CD8-positive, alpha-beta memory T cell (primary cell): ENCODE data around the gene RCBTB2. TPM values are rescaled to one million over a fixed set of nuclear protein-coding genes. Genes with fewer than 3 reads are reported as not detected.
"Not testable (repeated sequence)": the region's sequence is repeated elsewhere in the genome, so short reads cannot be mapped to it uniquely, and the experiment has no call there.

Source experiments
- CTCF ChIA-PET: fragments of 350-600 bp; sonication (Branson Sonifier 250); formaldehyde crosslinking; loops from one replicate; lab custom pipeline; 2021; ENCODE audit warnings: antibody characterized with exemption; lab: Charles Lee
- POLR2A ChIA-PET: fragments of 350-600 bp; sonication (Branson Sonifier 250); formaldehyde crosslinking; loops from one replicate; lab custom pipeline; 2021; ENCODE audit warnings: antibody characterized with exemption; lab: Charles Lee
- DNase-seq, 5 donors: peaks; one replicate each; pipeline versions ENCODE4 v3.0.0 to v3.0.0-alpha.2; 2020 to 2022; ENCODE audit warnings: mixed read lengths in 1 of 5
- H3K27ac ChIP-seq: one replicate; pipeline ENCODE4 v1.7.0; 2013; ENCODE audit warnings: low read depth, mild to moderate bottlenecking, low read length, moderate library complexity
- H3K27me3 ChIP-seq: 2 replicates; pipeline ENCODE4 v1.7.0; 2013; ENCODE audit warnings: low read length, mild to moderate bottlenecking; ENCODE audit not compliant: insufficient read depth, poor library complexity, severe bottlenecking
- H3K36me3 ChIP-seq: 2 replicates; pipeline ENCODE4 v1.7.0; 2013; ENCODE audit warnings: mild to moderate bottlenecking, low read length, moderate library complexity; ENCODE audit not compliant: insufficient read depth
- H3K4me1 ChIP-seq: 2 replicates; pipeline ENCODE4 v1.7.0; 2013; ENCODE audit warnings: mild to moderate bottlenecking, low read length, moderate library complexity; ENCODE audit not compliant: insufficient read depth
- H3K4me3 ChIP-seq: 2 replicates; pipeline ENCODE4 v1.7.0; 2013; ENCODE audit warnings: mild to moderate bottlenecking, low read length
- H3K9me3 ChIP-seq: 2 replicates; pipeline ENCODE4 v1.7.0; 2013; ENCODE audit warnings: mild to moderate bottlenecking, low read length
- H3K27ac Mint-ChIP-seq, 8 donors: one replicate each; pipeline ENCODE4 v1.8.0; 2020 to 2021; ENCODE audit warnings: mixed read lengths in 8 of 8, mild to moderate bottlenecking in 6 of 8, inconsistent platforms in 3 of 8, moderate library complexity in 3 of 8
- H3K27me3 Mint-ChIP-seq, 2 donors: one replicate each; pipeline ENCODE4 v1.8.0; 2020 to 2021; ENCODE audit warnings: mixed read lengths in 2 of 2, mild to moderate bottlenecking in 1 of 2, moderate library complexity in 1 of 2
- H3K36me3 Mint-ChIP-seq, 3 donors: one replicate each; pipeline ENCODE4 v1.8.0; 2020 to 2021; ENCODE audit warnings: mixed read lengths in 3 of 3, inconsistent platforms in 1 of 3, mild to moderate bottlenecking in 1 of 3
- H3K4me1 Mint-ChIP-seq, 3 donors: one replicate each; pipeline ENCODE4 v1.8.0; 2020 to 2021; ENCODE audit warnings: mixed read lengths in 3 of 3, inconsistent platforms in 1 of 3, mild to moderate bottlenecking in 1 of 3
- H3K4me3 Mint-ChIP-seq, 7 donors: one replicate each; pipeline ENCODE4 v1.8.0; 2020 to 2021; ENCODE audit warnings: mixed read lengths in 7 of 7, mild to moderate bottlenecking in 6 of 7, moderate library complexity in 4 of 7, inconsistent platforms in 2 of 7
- H3K9me3 Mint-ChIP-seq, 5 donors: one replicate each; pipeline ENCODE4 v1.8.0; 2020 to 2022; ENCODE audit warnings: mixed read lengths in 5 of 5, mild to moderate bottlenecking in 3 of 5, moderate library complexity in 2 of 5, inconsistent platforms in 1 of 5
- polyA plus RNA-seq: library from polyadenylated mRNA; unstranded; fragments of 300-500 nt; fragmentation: Illumina TruSeq; gene quantifications from one replicate; pipeline ENCODE4 v1.2.3, GENCODE V29; 2021
- total RNA-seq, 2 experiments: library from RNA; stranded (reverse); gene quantifications; one replicate each; pipeline ENCODE4 v1.2.3, GENCODE V29; 2021

Gene RCBTB2
- total RNA-seq = 1 to 10 TPM; 5.4 to 6.5 TPM
- polyA plus RNA-seq = 23.4 TPM

GRCh38 chr13:48532506-48533499 is at the start of gene RCBTB2:
Gene RCBTB2, minus strand, starts transcription at chr13:48533080. Its CDS starts 11,141 bp downstream, at chr13:48521939.
- peak within 1 kb of the TSS; percentile 86 for H3K4me3 ChIP-seq
- DNase-seq = peak; percentile 98 to 100 (median 98)
- H3K36me3 Mint-ChIP-seq = peaks cover 0 to 14% (median 7%) of the 10 kb centered on the region in 3 donors

GRCh38 chr13:48582084-48582483 is 49.2 kb upstream of the RCBTB2 start:
- H3K4me3 Mint-ChIP-seq = no peak overlapping the region
- peaks cover 3 to 4% of the 10 kb centered on the region in 2 donors for H3K27me3 Mint-ChIP-seq
- CTCF ChIA-PET = interaction anchor here (1.2 to 5.2 kb wide), 7 partner anchors 11 to 455 kb away, joined by 3 to 67 read pairs (median 3); no protein-coding TSS in a partner anchor
- H3K4me1 Mint-ChIP-seq = peaks cover 19 to 32% (median 26%) of the 10 kb centered on the region in 3 donors
- no peak overlapping the region for H3K4me3 ChIP-seq
- no peak for DNase-seq
- H3K36me3 ChIP-seq = no peaks in the 10 kb centered on the region
- H3K4me1 ChIP-seq = peaks cover 20% of the 10 kb centered on the region
- peaks cover 0 to 3% (median 0%) of the 10 kb centered on the region in 3 donors for H3K36me3 Mint-ChIP-seq
- no peaks in the 10 kb centered on the region for H3K9me3 Mint-ChIP-seq
- no peaks in the 10 kb centered on the region for H3K27me3 ChIP-seq
- no peaks in the 10 kb centered on the region for H3K9me3 ChIP-seq
- POLR2A ChIA-PET = interaction anchor here (0.7 kb wide), 1 partner anchor 247 kb away, joined by 6 read pairs; no protein-coding TSS in a partner anchor
- no peak overlapping the region for H3K27ac Mint-ChIP-seq
- H3K27ac ChIP-seq = no peak overlapping the region

More at GRCh38 chr13:48532506-48533499, at the start of gene RCBTB2:
- Mint-ChIP-seq H3K4me3 (peak within 1 kb of the TSS; percentile 92 to 97 (median 96)), H3K4me1 (peaks cover 26 to 49% (median 48%) of the 10 kb centered on the region in 3 donors), H3K27ac (peak within 1 kb of the TSS; percentile 96 to 99 (median 98)), H3K27me3 (peaks cover 0 to 12% of the 10 kb centered on the region in 2 donors), H3K9me3 (peaks cover 0 to 3% (median 0%) of the 10 kb centered on the region in 5 donors)
- POLR2A ChIA-PET = interaction anchor here (0.6 to 2.9 kb wide), 17 partner anchors 21 to 495 kb away, joined by 3 to 28 read pairs (median 4); partner anchors contain the start of genes LPAR6 and RB1
- Histone ChIP-seq H3K27ac (peak within 1 kb of the TSS; percentile 88), H3K4me1 (peaks cover 30% of the 10 kb centered on the region), H3K27me3 (no peaks in the 10 kb centered on the region), H3K9me3 (no peaks in the 10 kb centered on the region), H3K36me3 (no peaks in the 10 kb centered on the region)
- CTCF ChIA-PET = interaction anchor here (0.9 to 3.1 kb wide), 10 partner anchors 25 to 438 kb away, joined by 3 to 19 read pairs (median 6); partner anchors contain the start of genes ITM2B and MED4

GRCh38 chr13:48580896-48581295 is 48.0 kb upstream of the RCBTB2 start:
- Mint-ChIP-seq H3K9me3 (no peaks in the 10 kb centered on the region), H3K27me3 (peaks cover 4 to 6% of the 10 kb centered on the region in 2 donors), H3K27ac (no peak overlapping the region), H3K4me3 (no peak overlapping the region), H3K4me1 (peaks cover 7 to 24% (median 23%) of the 10 kb centered on the region in 3 donors), H3K36me3 (no peaks in the 10 kb centered on the region)
- no peak overlapping the region for H3K4me3 ChIP-seq
- H3K27ac ChIP-seq = no peak overlapping the region
- DNase-seq = no peak
- ChIA-PET CTCF (interaction anchor here (0.9 to 5.2 kb wide), 19 partner anchors 12 to 454 kb away, joined by 3 to 67 read pairs (median 4); partner anchors contain the start of gene RCBTB2), POLR2A (interaction anchor here (0.9 kb wide), 1 partner anchor 180 kb away, joined by 3 read pairs; no protein-coding TSS in a partner anchor)
- H3K27me3 ChIP-seq = no peaks in the 10 kb centered on the region
- H3K36me3 ChIP-seq = no peaks in the 10 kb centered on the region
- peaks cover 9% of the 10 kb centered on the region for H3K4me1 ChIP-seq
- H3K9me3 ChIP-seq = no peaks in the 10 kb centered on the region

GRCh38 chr13:48580185-48580803 is 47.4 kb upstream of the RCBTB2 start:
- no peaks in the 10 kb centered on the region for H3K36me3 Mint-ChIP-seq
- ChIA-PET POLR2A (interaction anchor here (0.6 to 1.7 kb wide), 10 partner anchors 18 to 281 kb away, joined by 3 to 8 read pairs (median 3); partner anchors contain the start of gene RCBTB2), CTCF (interaction anchor here (0.6 to 5.2 kb wide), 36 partner anchors 10 to 471 kb away, joined by 3 to 67 read pairs (median 4); partner anchors contain the start of genes RB1 and RCBTB2)
- Histone ChIP-seq H3K27ac (no peak overlapping the region), H3K36me3 (no peaks in the 10 kb centered on the region), H3K9me3 (no peaks in the 10 kb centered on the region), H3K4me1 (peaks cover 9% of the 10 kb centered on the region), H3K27me3 (no peaks in the 10 kb centered on the region), H3K4me3 (no peak overlapping the region)
- no peak overlapping the region for H3K4me3 Mint-ChIP-seq
- peaks cover 5 to 24% (median 23%) of the 10 kb centered on the region in 3 donors for H3K4me1 Mint-ChIP-seq
- no peaks in the 10 kb centered on the region for H3K9me3 Mint-ChIP-seq
- peaks cover 4 to 7% of the 10 kb centered on the region in 2 donors for H3K27me3 Mint-ChIP-seq
- DNase-seq = peak; percentile 62 to 75 (median 67)
- H3K27ac Mint-ChIP-seq = no peak overlapping the region

GRCh38 chr13:48579919-48580180 is 47.0 kb upstream of the RCBTB2 start:
- not testable (repeated sequence) for H3K9me3 Mint-ChIP-seq, H3K4me3 Mint-ChIP-seq, H3K4me3 ChIP-seq, H3K36me3 Mint-ChIP-seq, H3K4me1 ChIP-seq, H3K9me3 ChIP-seq, H3K27me3 ChIP-seq, H3K36me3 ChIP-seq, H3K27me3 Mint-ChIP-seq, H3K27ac ChIP-seq, DNase-seq, H3K27ac Mint-ChIP-seq
- ChIA-PET CTCF (interaction anchor here (0.6 to 5.2 kb wide), 34 partner anchors 10 to 471 kb away, joined by 3 to 67 read pairs (median 4); partner anchors contain the start of genes RB1 and RCBTB2), POLR2A (interaction anchor here (0.6 to 1.7 kb wide), 8 partner anchors 17 to 281 kb away, joined by 3 to 8 read pairs (median 4); partner anchors contain the start of gene RCBTB2)
- H3K4me1 Mint-ChIP-seq = peaks cover 5 to 25% (median 24%) of the 10 kb centered on the region in 3 donors

- peaks cover 7 to 30% (median 27%) of the 10 kb centered on the region in 3 donors for H3K4me1 Mint-ChIP-seq
- DNase-seq = no peak
- POLR2A ChIA-PET = interaction anchor here (0.6 to 1.7 kb wide), 8 partner anchors 17 to 280 kb away, joined by 3 to 8 read pairs (median 4); partner anchors contain the start of gene RCBTB2
- Histone ChIP-seq H3K27me3 (no peaks in the 10 kb centered on the region), H3K4me1 (peaks cover 9% of the 10 kb centered on the region), H3K9me3 (no peaks in the 10 kb centered on the region), H3K27ac (no peak overlapping the region), H3K36me3 (no peaks in the 10 kb centered on the region), H3K4me3 (no peak overlapping the region)
- H3K9me3 Mint-ChIP-seq = no peaks in the 10 kb centered on the region
- H3K4me3 Mint-ChIP-seq = no peak overlapping the region
- H3K36me3 Mint-ChIP-seq = no peaks in the 10 kb centered on the region
- CTCF ChIA-PET = interaction anchor here (0.6 to 5.2 kb wide), 35 partner anchors 9 to 470 kb away, joined by 3 to 67 read pairs (median 4); partner anchors contain the start of genes RB1 and RCBTB2
- no peak overlapping the region for H3K27ac Mint-ChIP-seq
- H3K27me3 Mint-ChIP-seq = peaks cover 4 to 7% of the 10 kb centered on the region in 2 donors
These were observed 46.5 kb upstream of the RCBTB2 start for GRCh38 chr13:48579165-48579918.
